GM19351 (cell line): ENCODE data around the gene PDZD7.
"Not testable (repeated sequence)": the region's sequence is repeated elsewhere in the genome, so short reads cannot be mapped to it uniquely, and the experiment has no call there.

Source experiments
- ATAC-seq: cut with Tn5 transposase; IDR thresholded peaks from one replicate; pipeline ENCODE4 v1.9.1; 2021; ENCODE audit warnings: mild to moderate bottlenecking, moderate library complexity; ENCODE audit not compliant: unreplicated experiment

Gene PDZD7

GRCh38 chr10:100985336-100985735 lies 45.6 kb downstream of the PDZD7 start:
- no peak for ATAC-seq

- ATAC-seq, result no peak
These were observed 46.2 kb downstream of the PDZD7 start for GRCh38 chr10:100984672-100985177.

GRCh38 chr10:100983868-100984671 lies 46.9 kb downstream of the PDZD7 start:
- no peak for ATAC-seq

- no peak for ATAC-seq
These were observed 47.8 kb downstream of the PDZD7 start for GRCh38 chr10:100982916-100983830.

GRCh38 chr10:100981178-100981772 lies 49.7 kb downstream of the PDZD7 start:
- ATAC-seq, result no peak

- no peak for ATAC-seq
These were observed 50.2 kb downstream of the PDZD7 start for GRCh38 chr10:100980711-100981110.

GRCh38 chr10:100980311-100980710 lies 50.6 kb downstream of the PDZD7 start:
- no peak for ATAC-seq

- ATAC-seq, result no peak
These were observed 51.1 kb downstream of the PDZD7 start for GRCh38 chr10:100979791-100980272.

- ATAC-seq, result no peak
These were observed 52.1 kb downstream of the PDZD7 start for GRCh38 chr10:100978901-100979195.

- ATAC-seq, result no peak
These were observed 52.6 kb downstream of the PDZD7 start for GRCh38 chr10:100978121-100978900.

- no peak for ATAC-seq
These were observed 53.5 kb downstream of the PDZD7 start for GRCh38 chr10:100977436-100977835.

GRCh38 chr10:100976906-100977305 lies 54.0 kb downstream of the PDZD7 start:
- ATAC-seq, result no peak

GRCh38 chr10:100975397-100975796 lies 55.5 kb downstream of the PDZD7 start:
- not testable (repeated sequence) for ATAC-seq

- ATAC-seq, result no peak
These were observed 57.9 kb downstream of the PDZD7 start for GRCh38 chr10:100972904-100973535.

GRCh38 chr10:100972115-100972903 lies 58.6 kb downstream of the PDZD7 start:
- ATAC-seq, result no peak

- ATAC-seq, result no peak
These were observed 59.8 kb downstream of the PDZD7 start for GRCh38 chr10:100970914-100971811.

- ATAC-seq, result no peak
These were observed 60.6 kb downstream of the PDZD7 start for GRCh38 chr10:100970076-100970913.
